HG03457 (cell line): Measurements from ENCODE around the gene CRYBB3.
"Not testable (repeated sequence)": the region's sequence is repeated elsewhere in the genome, so short reads cannot be mapped to it uniquely, and the experiment has no call there.

ENCODE experiments used
- ATAC-seq: cut with Tn5 transposase; IDR thresholded peaks from one replicate; pipeline ENCODE4 v1.9.1; 2021; ENCODE audit warnings: moderate number of reproducible peaks; ENCODE audit not compliant: unreplicated experiment

CRYBB3 gene

DNA sequence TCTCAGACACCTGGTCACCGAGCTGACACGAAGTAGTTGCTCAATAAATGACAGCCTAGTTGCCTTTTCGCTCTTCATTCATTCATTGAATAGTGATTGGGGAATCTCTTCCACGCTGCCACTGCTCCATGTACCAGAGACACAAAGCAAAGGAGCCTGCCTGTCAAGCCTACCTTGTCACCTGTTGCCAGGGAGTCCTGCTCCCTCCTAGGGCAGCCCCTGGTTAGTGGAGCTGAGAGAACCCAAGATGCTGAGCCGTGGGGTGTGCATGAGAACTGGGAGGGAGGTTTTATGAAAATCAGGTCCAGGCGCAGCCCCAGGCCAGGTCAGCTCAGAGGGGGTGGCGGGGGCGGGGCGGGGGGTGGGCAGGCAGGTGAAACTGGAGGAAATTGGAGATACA is 38.4 kb downstream of the CRYBB3 start:
- not testable (repeated sequence) for ATAC-seq

DNA sequence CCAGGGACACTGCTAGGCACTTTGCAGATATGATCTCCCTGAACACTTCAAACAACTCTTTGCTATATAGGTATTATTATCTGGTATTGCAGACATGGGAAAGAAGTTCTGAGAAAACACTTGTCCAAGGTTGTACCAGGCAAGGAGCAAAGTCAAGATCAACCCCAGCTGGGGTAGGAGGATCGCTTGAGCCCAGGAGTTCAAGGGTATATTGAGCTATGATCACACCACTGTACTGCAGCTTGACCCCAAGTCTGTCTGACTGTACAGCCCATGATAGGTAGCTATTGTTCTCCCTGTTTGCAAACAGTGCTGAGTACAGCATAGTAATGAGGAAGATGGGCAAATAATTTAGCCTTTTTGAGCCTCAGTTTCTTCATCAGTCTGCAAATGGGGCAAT is 55.5 kb downstream of the CRYBB3 start:
- ATAC-seq = not testable (repeated sequence)
